ENCODE results near the gene HSD17B2.

DNA sequence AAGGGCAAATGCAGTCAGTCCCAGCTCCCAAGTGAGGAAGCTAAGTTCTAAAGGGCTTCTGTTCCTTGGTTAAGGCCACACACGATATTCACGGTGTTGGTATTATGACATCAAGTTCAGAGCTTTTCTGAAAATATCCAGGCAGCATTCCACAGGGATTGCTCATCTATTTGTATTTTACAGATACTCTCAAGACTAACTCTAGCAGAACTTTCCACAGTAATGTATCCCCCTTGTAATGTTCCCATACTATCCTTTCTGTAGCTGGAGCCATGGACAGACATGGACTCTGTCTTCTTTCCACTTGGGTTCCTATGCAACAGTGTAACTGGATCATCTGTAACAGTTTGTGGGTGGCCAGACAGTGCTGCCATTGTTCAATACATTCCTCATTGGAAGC, 37.3 kb upstream of the HSD17B2 start:
- TF ChIP-seq, protein P1, sequence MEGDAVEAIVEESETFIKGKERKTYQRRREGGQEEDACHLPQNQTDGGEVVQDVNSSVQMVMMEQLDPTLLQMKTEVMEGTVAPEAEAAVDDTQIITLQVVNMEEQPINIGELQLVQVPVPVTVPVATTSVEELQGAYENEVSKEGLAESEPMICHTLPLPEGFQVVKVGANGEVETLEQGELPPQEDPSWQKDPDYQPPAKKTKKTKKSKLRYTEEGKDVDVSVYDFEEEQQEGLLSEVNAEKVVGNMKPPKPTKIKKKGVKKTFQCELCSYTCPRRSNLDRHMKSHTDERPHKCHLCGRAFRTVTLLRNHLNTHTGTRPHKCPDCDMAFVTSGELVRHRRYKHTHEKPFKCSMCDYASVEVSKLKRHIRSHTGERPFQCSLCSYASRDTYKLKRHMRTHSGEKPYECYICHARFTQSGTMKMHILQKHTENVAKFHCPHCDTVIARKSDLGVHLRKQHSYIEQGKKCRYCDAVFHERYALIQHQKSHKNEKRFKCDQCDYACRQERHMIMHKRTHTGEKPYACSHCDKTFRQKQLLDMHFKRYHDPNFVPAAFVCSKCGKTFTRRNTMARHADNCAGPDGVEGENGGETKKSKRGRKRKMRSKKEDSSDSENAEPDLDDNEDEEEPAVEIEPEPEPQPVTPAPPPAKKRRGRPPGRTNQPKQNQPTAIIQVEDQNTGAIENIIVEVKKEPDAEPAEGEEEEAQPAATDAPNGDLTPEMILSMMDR (IDR thresholded peaks at IDR 0.05) = no peak
- TF ChIP-seq POLR2A (IDR thresholded peaks at IDR 0.05) (no peak), EP300 (IDR thresholded peaks at IDR 0.05) (no peak)

Measured in tibial nerve (tissue), 4 donors.